NCI-H748 (cell line): ENCODE measurements around the gene NR1D1.

Source experiments
- DNase-seq: peaks from one replicate; lab custom pipeline; 2025; ENCODE audit not compliant: unreplicated experiment; lab: John Stamatoyannopoulos, UW

The NR1D1 gene

GRCh38 chr17:40111221-40112128, 11.1 kb upstream of the NR1D1 start:
- DNase-seq: peak; percentile 89

DNA sequence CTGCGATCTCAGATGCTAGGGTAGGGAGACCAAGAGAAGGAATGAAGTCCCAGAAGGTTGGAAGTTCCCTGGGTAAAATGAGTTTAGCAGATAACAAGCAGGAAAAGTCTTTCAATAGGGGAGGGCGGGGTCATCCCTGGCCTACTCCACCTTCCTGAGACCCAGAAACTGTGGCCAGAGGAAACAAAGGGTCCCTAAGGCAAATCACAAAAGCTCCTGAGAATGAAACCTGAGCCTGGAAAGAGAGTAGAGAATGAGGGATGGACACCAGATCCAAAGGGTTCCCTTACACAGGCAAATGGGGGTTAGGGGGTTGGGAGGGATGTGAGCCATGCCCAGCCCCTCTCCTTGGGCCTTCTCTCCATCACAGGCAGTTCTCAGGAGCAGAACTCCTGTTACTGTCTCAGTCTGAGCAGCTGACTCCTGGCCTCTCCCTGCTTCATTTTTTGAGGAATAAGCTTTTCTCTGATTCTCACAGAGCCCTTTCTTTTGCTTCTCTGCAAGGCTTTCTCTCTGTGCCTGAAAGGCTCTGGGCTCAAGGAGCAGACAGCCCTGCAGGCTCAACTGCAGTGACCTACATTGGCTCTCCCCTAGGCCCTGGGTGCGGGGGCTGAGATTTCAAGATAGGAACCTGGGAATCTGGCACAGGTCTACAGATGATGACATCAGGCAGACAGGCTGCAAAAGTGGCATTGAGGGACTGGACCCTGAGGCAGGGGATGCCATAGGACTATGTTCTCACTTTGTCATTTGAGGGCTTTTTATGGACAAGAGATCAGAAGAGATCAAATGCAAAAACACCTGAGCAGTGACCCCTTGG, 9.8 kb upstream of the NR1D1 start:
- no peak for DNase-seq

GRCh38 chr17:40108970-40109824, 8.8 kb upstream of the NR1D1 start:
- no peak for DNase-seq

GRCh38 chr17:40107522-40108174, 7.3 kb upstream of the NR1D1 start:
- no peak for DNase-seq

DNA sequence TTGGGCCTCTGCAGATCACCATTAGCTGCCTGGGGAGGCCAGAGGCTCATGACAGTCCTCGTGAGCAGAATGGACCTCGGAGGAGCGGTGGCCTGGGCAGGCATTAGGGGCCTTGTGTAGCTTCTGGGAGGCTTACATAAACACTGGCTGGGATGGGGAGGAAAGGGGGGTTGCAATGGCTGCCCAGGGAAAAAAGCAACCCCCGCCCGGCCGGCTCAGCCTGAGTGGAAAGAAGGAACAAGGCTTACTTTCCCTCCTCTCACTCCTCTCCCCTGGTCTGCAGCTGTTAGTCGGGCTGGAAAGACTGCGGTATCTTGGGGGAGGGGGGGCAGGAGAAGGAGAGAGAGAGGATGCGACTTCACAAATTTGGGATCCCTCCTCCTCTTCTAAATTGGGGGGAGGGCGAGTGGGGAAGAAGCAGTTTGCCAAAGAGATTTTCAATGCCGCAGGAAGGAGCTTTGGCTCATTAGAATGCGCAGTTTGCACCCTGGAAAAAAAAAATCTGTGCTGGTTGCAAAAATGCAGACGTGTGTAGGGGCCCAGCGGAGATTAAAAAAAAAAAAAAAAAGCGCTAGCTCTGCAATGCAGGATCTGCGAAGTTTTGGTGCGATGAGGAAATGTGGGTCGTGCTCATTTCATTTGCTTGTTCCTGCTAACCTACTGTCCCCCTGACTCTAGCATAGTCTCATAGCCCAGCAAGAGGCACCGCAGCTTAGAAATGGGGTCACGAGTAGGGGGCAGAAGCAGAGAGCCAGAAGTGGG, 6.6 kb upstream of the NR1D1 start:
- no peak for DNase-seq

GRCh38 chr17:40105861-40106759, 5.7 kb upstream of the NR1D1 start:
- DNase-seq: no peak

DNA sequence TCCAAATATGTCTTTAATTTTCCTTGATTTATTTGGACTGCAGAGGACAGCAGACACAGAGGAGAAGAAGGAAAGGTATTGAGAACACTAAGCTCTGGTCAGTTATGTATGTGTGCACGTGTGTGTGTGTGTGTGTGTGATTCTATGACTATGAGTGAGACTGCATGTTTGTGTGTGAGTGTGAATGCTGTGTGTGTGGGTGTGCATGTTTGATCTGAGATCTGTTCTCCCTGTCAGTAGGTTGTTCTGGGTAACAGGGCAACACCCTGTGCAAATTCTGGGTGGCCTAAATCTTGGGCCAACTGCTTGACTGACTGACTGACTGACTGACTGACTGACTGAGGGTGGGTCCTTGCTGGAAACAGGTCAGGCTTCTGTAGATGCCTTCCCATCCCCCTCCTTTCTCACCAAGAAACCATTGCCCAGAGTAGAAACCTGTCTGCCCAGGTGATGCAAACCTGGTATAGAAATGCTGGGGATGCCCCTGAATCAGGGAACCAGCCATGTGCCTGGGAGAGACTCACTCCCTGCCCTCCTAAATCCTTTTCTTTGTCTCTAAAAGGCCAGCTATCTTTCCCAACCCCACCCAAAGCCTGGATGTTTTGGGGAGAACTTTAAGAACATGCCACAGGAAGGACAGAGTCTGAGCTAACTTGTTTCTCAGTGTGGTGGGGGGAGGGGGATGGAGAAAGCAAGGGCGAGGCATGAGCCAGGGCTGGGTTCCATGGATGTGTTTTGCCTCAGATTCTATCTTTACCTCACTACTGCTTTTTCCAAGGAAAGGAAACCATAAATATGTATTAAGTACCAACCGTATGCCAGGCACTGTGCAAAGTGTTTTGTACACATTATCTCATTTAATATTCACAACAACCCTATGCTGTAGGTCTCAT, 4.5 kb upstream of the NR1D1 start:
- no peak for DNase-seq

DNA sequence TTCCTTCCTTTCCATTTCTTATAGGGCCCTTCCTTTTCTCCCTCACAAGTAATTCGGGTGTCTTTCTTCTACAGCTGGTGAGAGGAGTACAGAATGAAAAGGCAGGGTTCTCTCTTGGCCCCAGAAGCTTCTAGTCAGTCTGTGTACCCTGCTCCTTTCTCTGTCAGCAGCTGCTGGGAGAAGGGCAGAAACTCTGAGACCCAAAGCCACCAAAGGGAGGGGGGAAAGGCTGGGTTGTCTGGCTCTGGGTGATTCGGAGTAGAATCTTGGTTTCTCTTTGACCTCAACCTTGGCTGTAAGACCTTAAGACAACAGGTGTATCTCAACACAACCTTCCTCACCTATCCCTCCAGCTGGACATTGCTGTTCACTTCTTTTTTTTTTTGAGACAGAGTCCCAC, 3.3 kb upstream of the NR1D1 start:
- no peak for DNase-seq

DNA sequence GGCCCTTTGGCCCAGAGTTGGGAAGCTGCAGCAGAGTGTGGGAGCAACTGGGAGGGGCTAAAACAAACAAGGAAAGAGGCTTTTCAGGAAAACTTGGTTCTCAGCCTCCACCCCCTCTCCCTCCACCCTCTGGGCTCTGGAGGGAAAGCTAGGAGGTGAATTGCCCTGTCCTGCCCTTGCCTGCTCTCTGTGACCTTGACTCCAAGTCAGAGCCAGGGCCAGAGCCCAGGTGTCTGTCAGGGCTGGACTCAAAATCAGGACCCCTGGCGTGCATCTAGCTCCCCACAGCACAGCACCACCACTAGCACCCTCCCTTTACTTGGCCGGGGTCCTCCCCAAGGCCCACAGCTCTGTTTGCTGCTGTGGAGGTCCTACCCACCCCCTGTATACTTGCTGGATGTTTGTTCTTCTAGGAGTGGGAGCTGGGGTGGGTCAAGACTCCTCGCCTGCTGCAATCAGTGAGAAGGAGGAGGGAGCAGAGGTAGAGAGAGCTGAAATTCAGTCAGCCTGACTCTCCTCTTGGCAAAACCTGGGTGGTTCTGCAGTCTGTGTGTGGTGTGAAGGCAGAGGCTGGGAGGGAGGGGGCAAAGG, 2.8 kb upstream of the NR1D1 start:
- no peak for DNase-seq

DNA sequence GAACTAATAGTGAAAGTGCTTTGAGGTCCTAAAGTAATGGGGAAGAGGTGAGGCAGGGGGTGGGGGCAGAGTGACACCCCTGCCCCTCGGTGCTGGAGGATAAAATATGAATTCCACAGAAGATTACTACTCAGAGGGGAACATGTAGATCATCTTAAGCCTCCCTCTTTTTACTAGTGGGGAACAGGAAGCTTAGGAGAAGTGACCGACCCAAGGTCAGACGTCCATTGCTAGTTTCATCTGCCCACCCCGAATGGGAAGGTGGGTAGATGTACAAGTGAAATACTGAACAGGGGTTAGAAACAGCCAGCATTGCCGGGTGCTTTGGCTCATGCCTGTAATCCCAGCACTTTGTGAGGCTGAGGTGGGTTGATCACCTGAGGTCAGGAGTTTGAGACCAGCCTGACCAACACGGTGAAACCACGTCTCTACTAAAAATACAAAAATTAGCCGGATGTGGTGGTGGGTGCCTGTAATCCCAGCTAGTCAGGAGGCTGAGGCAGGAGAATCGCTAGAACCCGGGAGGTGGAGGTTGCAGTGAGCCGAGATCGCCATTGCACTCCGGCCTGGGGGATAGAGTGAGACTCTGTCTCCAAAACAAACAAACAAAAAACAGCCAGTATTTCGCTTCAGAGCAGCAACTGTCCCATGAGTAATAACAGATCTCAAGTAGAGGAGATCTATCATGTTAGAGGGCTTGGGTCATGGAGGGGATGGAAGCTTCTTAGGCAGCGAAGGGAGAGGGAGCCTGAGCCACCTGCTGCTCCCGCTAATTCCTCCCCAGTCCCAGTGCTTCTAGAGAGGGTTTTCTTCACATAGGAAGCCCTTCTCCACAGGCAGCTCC, 1.2 kb upstream of the NR1D1 start:
- no peak for DNase-seq

DNA sequence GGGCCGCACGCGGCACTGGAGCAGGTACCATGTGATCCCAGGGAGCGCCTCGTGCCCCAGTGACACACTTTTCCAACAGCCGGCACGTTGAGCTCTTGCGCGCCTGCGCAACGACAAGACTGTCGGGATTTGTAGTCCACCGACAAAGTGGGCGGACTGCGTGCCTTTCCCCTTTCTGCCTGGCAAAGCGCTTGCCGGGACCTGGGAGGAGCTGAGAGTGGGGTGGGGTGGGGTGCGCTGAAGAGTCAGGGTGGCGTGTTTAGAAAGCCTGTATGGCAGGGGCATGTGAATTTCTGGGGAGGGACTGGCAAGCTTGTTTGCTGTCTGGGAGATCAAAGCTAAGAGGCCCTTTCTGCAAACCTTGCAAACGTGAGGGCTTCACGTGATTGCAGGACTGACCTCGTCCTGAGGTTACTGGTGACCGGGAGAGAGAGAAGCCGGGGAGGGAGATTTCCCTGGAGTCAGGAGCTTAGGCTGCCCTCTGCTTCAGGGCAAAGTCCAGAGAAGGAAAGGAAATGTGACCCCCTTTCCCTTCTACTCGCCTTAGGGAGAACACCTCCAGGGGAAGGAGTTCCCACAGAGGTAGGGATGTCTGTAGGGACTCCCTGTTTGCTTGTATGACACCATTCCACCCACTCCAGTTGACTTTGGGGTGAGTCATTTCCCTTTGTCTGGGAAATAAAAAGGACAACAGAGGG, 429 bp upstream of the NR1D1 start:
- DNase-seq: peak; percentile 96

DNA sequence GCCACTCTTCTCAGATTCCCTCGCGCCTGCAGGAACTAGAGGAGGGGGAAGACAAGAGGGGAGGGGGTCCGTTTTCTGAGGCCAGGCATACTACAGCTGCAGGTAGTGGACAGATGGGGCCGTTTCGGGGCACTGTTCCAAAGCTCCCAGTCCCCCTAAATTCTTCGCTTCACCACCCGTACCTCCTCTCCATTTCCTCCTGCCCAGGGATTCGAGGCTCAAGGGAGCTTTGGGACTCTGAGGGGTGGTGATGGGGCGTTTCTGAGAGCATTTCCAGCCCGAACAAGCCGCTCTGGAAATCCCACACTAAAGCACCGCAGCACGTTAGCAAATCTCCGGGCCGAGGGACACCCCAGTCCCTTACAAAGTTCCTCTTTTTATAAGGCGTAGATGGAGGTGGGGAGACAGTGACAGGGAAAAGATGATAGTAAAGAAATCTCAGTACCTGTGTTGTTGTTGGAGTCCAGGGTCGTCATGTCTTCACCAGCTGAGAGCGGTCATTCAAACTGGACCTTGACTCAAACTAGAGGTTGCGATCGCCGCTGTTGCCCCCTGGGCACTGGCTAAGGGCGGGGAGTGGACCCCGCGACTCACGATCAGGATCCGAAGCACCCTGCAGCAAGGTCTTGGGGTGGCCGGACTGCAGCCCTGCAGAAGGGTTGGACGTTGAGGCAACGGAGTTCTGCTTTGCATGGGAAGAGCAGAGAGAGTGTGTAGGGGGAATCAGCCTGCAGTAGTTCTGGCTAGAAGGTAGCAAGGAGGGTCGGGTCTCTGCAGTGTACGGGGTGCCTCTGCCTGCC, 570 bp downstream of the NR1D1 start:
- peak; percentile 42 for DNase-seq

DNA sequence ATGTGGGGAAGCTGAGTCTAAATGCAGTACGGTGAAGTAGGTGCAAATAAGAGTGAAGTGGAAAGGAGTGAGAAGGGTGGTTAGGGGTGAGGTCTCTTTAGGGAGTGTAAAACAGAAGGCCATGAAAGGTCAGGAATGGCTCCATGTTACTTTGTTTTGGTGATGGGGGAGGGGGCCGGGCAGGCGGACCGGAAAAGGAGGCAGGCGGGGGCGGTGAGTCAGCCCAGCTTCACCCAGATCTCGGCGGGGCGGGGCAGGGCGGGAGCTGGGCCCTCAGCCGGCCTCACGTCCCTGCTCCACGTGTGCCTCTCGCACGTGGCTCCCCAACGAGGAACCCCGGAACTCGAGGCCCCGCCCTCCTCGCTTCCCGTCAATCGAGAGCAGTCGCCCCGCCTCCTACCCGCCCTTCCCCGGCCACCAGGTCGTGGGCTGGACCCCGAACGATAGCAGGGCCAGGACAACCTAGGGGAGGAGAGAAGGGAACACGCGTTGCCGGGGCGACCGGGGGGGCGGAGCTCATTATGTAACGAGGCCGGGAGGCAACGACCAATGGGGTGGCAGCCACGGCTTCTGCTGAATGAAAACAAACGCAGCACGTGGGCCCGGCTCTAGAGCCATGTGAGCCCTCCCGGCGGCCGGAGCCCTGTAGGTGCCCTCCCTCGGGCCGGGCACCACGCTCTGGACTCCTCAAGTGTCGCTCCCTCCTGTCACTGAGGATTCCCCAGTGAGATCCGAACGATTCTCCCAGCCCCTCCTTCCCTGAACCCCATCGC, 1.4 kb downstream of the NR1D1 start:
- DNase-seq: peak; percentile 95
